Cardiac ventricle fibroblast (primary cell): ENCODE results near the gene CNGB1. TPM values are rescaled to one million over a fixed set of nuclear protein-coding genes. Genes with fewer than 3 reads are reported as not detected.

Source experiments
- total RNA-seq: library from RNA; depleted of rRNA; stranded (reverse); fragments of >200 nt; gene quantifications from 2 replicates; pipeline ENCODE4 v1.2.3, GENCODE V29; 2015

Gene CNGB1
- not detected in 2 replicates for total RNA-seq

GRCh38 chr16:57970970-57971369 is at the start of gene CNGB1:
CNGB1 (minus strand) TSS chr16:57971128; CDS start chr16:57967286, 3,842 bp downstream.

GRCh38 chr16:58000706-58001676 is 30.1 kb upstream of the CNGB1 start, which contains the start of gene USB1:
USB1 (plus strand) TSS chr16:58001407; CDS start chr16:58001484, 77 bp downstream.

GRCh38 chr16:57999971-58000705 is 29.2 kb upstream of the CNGB1 start, which contains the start of gene ZNF319:
ZNF319 (minus strand) TSS chr16:58000672; CDS start chr16:57998265, 2,407 bp downstream.

Other genes with a start within 250 kb of the CNGB1 start
- gene KATNB1, start 235.4 kb downstream of the CNGB1 start, total RNA-seq: 7.9 and 13.8 TPM in 2 replicates
- 5.6 and 8.4 TPM in 2 replicates for gene KIFC3, start 168.6 kb downstream of the CNGB1 start, total RNA-seq
- 5.0 and 5.7 TPM in 2 replicates for gene ZNF319, start 29.5 kb upstream of the CNGB1 start, total RNA-seq
- gene USB1, start 30.3 kb upstream of the CNGB1 start, total RNA-seq: 14.4 and 20.3 TPM in 2 replicates
- 3.5 and 4.0 TPM in 2 replicates for gene MMP15, start 54.6 kb upstream of the CNGB1 start, total RNA-seq
- 36.5 and 47.1 TPM in 2 replicates for gene CFAP20, start 158.3 kb upstream of the CNGB1 start, total RNA-seq
- 45.6 and 55.7 TPM in 2 replicates for gene CSNK2A2, start 227.0 kb upstream of the CNGB1 start, total RNA-seq